ENCODE data around the gene ZNF69. TPM values are rescaled to one million over a fixed set of nuclear protein-coding genes. Genes with fewer than 3 reads are reported as not detected.

The ZNF69 gene
- total and polyA plus RNA-seq, 2 of the 4 experiments (the other 2 are of a cell fraction) = 2.7 to 12.0 TPM

DNA sequence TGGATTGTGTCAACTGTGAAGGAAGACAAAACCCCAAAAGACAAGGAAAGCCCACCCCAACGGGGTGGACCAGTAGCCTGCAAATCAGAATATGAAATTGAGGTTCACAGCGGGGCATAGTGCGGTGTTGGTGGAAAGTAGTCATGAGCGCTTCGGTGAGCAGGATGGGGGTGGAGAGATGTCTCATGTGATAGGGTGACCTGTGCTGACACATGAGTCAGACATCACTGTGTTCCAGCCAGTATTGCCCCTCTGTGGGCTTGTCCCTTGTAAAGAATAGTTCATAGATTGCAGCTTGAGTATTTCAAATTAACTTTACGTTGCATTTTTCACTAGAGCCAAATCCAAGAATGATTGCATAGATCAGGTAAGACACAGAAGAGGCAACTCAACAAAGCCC is 7.3 kb downstream of the ZNF69 start:
- Histone ChIP-seq H3K9me3 (ENCODE audit: control insufficient read depth, insufficient read depth, low read length) (peaks cover 27% of the 10 kb centered on the region), H2AFZ (replicated peaks; ENCODE audit: low read length, poor library complexity) (no peak overlapping the region), H2BK5ac (ENCODE audit: low read depth, low read length, poor library complexity, severe bottlenecking) (no peak overlapping the region), H3K14ac (replicated peaks; ENCODE audit: low read depth, low read length) (no peak overlapping the region), H4K8ac (ENCODE audit: low read depth in 2 of 2, low read length in 2 of 2) (no peak overlapping the region), H3K4me3 (ENCODE audit: insufficient read depth, low read depth, low read length) (no peak overlapping the region), H3K56ac (ENCODE audit: extremely low read depth, insufficient read depth, low read length) (no peak overlapping the region), H3K9me1 (ENCODE audit: insufficient read depth, low read length) (no peaks in the 10 kb centered on the region), H2BK15ac (ENCODE audit: low read depth, low read length) (no peak overlapping the region), H2BK20ac (ENCODE audit: low read depth, low read length) (no peak overlapping the region), H3K4me1 (ENCODE audit: control insufficient read depth, insufficient read depth, low read length) (no peaks in the 10 kb centered on the region), H3K18ac (ENCODE audit: low read depth, low read length) (no peak overlapping the region), H3K23ac (ENCODE audit: low read depth, low read length) (no peak overlapping the region), H4K5ac (ENCODE audit: low read depth, low read length) (no peak overlapping the region), H4K20me1 (ENCODE audit: insufficient read depth, low read length) (no peaks in the 10 kb centered on the region), H3K27ac (ENCODE audit: insufficient read depth, low read length) (no peak overlapping the region), H2AK5ac (ENCODE audit: low read depth, low read length) (no peak overlapping the region), H3K9ac (ENCODE audit: low read depth, low read length) (no peak overlapping the region), H4K91ac (ENCODE audit: insufficient read depth, low read depth, low read length) (no peak overlapping the region), H3K4me2 (ENCODE audit: low read depth, low read length) (no peak overlapping the region), H3K79me1 (ENCODE audit: low read depth in 1 of 2, low read length in 2 of 2) (peaks cover 15 to 20% of the 10 kb centered on the region in 2 experiments; a peak in 3 of 4 replicates), H3K4ac (ENCODE audit: low read depth, low read length) (no peak overlapping the region), H3K36me3 (ENCODE audit: control insufficient read depth, insufficient read depth, low read length) (peaks cover 17% of the 10 kb centered on the region), H3K27me3 (ENCODE audit: control insufficient read depth, insufficient read depth, low read length) (no peaks in the 10 kb centered on the region), H2AK9ac (replicated peaks; ENCODE audit: low read depth, low read length, poor library complexity) (no peak overlapping the region), H2BK120ac (ENCODE audit: low read depth, low read length) (no peak overlapping the region)
- intact Hi-C loops (cut with micrococcal nuclease) (no loop called here), in situ Hi-C loops (cut with MboI; ENCODE audit: low sequenced_read_pairs) (no loop called here), dilution Hi-C loops (cut with HindIII; ENCODE audit: low sequenced_read_pairs, unreplicated experiment) (no loop called here)
- 100% methylated on average over 2 of the region's 6 CpGs; no CpG with 5 or more reads in 1 of the 2 experiments for WGBS, 2 experiments (ENCODE audit: extremely low coverage in 2 of 2, insufficient read length in 1 of 2)
- DNase-seq = no peak
- ChIA-PET CTCF (interaction anchor here (0.6 kb wide), 1 partner anchor 758 kb away, joined by 9 read pairs; no protein-coding TSS in a partner anchor), POLR2A (ENCODE audit: unreplicated experiment) (no interaction called here)
- no TSS peak for BruUV-seq (replicated peaks)
- TF ChIP-seq MAZ (IDR thresholded peaks at IDR 0.05; ENCODE audit: borderline replicate concordance, low read depth, low read length) (no peak), SMC3 (IDR thresholded peaks at IDR 0.05; ENCODE audit: low read depth, low read length) (no peak), RFX5 (IDR thresholded peaks at IDR 0.05; ENCODE audit: low read depth, low read length) (no peak), RCOR1 (IDR thresholded peaks at IDR 0.05; ENCODE audit: insufficient replicate concordance, low read length) (no peak), USF2 (IDR thresholded peaks at IDR 0.05; ENCODE audit: low read depth, low read length) (no peak), NFE2L2 (IDR thresholded peaks at IDR 0.05; ENCODE audit: low read depth, low read length) (no peak), MAFK (IDR thresholded peaks at IDR 0.05; ENCODE audit: low read depth, low read length) (no peak), CTCF (conservative IDR thresholded peaks at IDR 0.05; ENCODE audit: low read depth, low read length) (no peak), CHD1 (IDR thresholded peaks at IDR 0.05; ENCODE audit: low read depth, low read length) (no peak), MXI1 (IDR thresholded peaks at IDR 0.05; ENCODE audit: borderline replicate concordance, low read depth, low read length) (no peak), CEBPB (IDR thresholded peaks at IDR 0.05; ENCODE audit: low read depth, low read length) (no peak), FOS (IDR thresholded peaks at IDR 0.05; ENCODE audit: low read depth, low read length) (no peak), BHLHE40 (IDR thresholded peaks at IDR 0.05; ENCODE audit: low read depth, low read length) (no peak), RAD21 (IDR thresholded peaks at IDR 0.05; ENCODE audit: low read length) (no peak), ELK1 (IDR thresholded peaks at IDR 0.05; ENCODE audit: borderline replicate concordance, low read depth, low read length) (no peak), POLR2A (IDR thresholded peaks at IDR 0.05; ENCODE audit: low read depth, low read length) (no peak)
- ATAC-seq (ENCODE audit: low read depth) = no peak
